ENCODE measurements around the gene MYO16.

The MYO16 gene

GRCh38 chr13:109159650-109160309 lies 530.4 kb downstream of the MYO16 start:
- no peak for TF ChIP-seq GATA2 (IDR thresholded peaks at IDR 0.05; ENCODE audit: low read depth, low read length)
- no peak for TF ChIP-seq GATA3 (IDR thresholded peaks at IDR 0.05; ENCODE audit: low read depth, low read length)

DNA sequence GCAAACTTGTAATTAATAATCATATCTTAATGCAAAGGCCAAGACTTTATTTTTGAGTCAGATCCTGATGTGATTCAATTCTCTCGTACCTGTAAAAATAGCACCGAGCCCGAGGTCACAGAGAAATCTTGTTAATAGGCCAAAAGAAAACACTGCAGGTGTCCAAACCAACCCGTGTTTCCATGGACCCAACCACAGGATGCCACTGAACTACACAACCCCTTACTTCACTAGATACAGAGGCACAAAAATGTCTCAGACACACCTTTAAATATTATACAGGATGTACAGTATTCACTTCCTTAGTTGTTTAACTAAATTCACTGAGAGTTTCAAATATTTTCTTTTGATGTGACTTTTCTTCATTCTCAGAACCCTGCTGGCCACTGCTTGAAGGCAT lies 530.9 kb downstream of the MYO16 start:
- TF ChIP-seq GATA2 (IDR thresholded peaks at IDR 0.05; ENCODE audit: low read depth, low read length) (no peak), GATA3 (IDR thresholded peaks at IDR 0.05; ENCODE audit: low read depth, low read length) (no peak)

DNA sequence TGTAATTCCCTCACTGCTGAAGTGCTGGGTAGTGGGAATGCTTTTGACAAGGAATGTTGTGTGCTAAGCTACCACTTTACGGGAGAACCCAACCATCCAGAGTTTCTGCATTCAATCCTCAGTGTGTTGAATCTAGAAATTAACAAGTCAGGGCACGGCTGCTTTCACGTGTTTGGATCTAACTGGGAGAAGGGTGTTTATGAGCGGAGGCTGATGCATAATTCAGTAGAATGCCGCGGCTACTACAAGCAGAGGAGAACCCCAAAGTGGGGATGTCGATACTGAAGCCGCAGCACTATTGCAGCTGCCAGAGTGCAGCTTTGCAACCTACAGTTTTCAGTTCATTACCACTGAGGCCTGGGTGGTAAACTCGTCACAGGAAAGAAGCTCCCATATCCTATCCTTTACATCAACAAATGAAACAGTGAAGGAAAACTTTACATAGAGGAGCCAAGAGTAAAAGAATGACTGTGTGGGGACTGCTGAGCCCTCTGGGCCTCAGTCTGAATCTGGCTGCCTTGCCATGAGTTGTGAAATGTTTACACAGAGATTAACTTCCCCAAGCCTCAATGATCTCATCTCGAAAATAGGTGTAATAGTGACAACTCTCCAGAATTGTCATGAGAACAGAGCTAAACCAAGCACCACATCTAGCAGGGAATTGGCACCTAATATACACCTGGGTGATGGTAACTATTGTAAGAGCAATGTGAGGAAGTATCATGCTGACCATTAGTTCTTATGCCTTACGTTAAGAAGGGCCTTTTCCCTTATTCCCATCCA lies 531.7 kb downstream of the MYO16 start:
- TF ChIP-seq GATA3 (IDR thresholded peaks at IDR 0.05; ENCODE audit: low read depth, low read length) (no peak), GATA2 (IDR thresholded peaks at IDR 0.05; ENCODE audit: low read depth, low read length) (no peak)

DNA sequence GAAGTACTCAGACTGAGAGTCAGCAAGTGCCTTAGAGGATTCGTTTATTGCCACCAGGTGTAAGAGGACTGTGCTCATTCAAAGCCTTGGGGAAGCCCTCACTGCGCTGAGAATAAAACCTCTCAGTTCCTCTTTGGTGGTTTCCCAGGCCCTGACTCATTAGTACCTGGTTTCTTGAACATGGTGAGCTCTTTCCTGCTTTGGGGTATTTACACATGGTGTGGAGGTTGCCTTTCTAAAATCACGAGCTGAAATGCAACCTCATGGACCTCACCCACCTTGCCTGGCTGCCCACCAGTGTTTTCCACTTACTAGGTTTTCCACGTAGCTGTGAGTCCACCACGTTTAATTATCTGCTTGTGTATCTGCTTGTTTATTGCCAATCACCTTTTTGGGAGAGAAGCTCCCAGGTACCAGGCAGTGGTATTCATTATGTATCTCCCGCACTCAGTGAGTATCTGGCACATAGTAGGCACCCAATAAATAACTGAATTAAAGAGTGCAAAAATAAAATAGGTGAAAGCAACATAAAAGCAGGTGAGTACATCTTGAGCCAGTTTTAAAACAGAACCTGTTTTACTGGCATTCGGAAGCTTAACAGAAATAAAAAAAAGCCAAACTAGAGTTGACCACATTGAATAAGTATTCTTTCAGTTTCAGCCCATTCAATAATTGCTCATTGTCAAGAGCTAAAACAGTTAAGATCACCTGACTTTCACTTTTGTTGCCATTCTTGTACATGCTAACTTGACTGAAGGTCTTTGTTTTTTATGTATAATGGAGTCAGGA lies 533.0 kb downstream of the MYO16 start:
- no peak for TF ChIP-seq GATA3 (IDR thresholded peaks at IDR 0.05; ENCODE audit: low read depth, low read length)
- TF ChIP-seq GATA2 (IDR thresholded peaks at IDR 0.05; ENCODE audit: low read depth, low read length), result no peak

DNA sequence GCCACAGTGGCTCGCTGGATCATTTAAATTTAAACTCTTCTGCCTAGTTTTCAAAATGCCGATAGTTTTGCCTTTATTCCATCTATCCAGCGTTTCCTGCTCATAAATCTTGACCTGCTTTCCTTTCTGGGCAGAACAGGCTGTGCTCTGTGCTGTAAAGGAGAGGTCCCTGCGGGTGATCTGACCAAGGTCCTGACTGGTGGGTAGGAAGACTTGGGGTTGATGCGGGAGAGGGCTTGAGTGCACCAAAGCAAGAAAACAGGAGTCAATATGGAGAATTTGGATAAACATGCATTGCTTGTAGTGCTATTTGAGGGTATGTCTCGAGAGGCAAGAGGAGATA lies 533.6 kb downstream of the MYO16 start:
- TF ChIP-seq GATA3 (IDR thresholded peaks at IDR 0.05; ENCODE audit: low read depth, low read length), result no peak
- TF ChIP-seq GATA2 (IDR thresholded peaks at IDR 0.05; ENCODE audit: low read depth, low read length), result no peak

DNA sequence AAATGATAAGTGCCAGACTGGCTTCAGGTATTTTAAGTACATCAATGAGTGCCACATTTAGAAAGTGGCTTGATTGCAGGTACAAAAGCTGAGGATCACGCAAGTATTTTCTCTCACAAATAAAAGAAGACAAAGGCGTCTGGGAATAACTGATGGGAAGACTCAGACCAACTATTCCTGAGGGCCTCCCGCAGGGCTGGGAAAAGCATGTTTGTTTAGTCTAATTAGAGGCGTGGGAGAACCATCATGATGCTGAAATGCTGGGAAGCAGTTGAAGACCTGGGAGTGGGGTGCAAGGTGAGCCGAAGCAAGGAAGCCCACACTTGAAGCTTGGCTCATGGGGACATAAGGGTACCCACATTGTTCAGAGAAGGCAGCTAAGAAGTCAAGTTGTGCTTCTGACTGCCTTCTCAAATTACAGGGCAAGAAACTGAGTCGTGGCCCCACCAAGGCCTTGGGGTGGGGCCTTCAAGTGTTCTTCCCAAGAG lies 536.0 kb downstream of the MYO16 start:
- TF ChIP-seq GATA3 (IDR thresholded peaks at IDR 0.05; ENCODE audit: low read depth, low read length) (no peak), GATA2 (IDR thresholded peaks at IDR 0.05; ENCODE audit: low read depth, low read length) (no peak)

DNA sequence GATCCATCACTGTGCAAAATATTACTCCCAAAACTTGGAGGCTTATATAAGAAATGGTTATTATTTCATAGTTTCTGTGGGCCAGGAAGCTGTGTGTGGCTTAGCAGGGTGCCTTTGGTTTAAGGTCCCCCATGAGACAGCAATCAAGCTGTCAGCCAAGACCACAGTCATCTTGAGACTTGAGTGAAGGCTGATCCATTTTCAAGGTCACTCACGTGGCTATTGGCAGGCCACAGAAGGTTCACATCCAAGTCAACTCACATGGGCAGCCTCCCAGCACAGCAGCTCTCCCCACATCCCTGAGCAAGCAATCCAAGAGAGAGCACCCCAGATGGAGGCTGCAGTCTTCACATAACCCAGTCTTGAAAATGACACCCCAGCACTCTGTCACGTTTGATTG lies 537.4 kb downstream of the MYO16 start:
- TF ChIP-seq GATA3 (IDR thresholded peaks at IDR 0.05; ENCODE audit: low read depth, low read length) (no peak), GATA2 (IDR thresholded peaks at IDR 0.05; ENCODE audit: low read depth, low read length) (no peak)

DNA sequence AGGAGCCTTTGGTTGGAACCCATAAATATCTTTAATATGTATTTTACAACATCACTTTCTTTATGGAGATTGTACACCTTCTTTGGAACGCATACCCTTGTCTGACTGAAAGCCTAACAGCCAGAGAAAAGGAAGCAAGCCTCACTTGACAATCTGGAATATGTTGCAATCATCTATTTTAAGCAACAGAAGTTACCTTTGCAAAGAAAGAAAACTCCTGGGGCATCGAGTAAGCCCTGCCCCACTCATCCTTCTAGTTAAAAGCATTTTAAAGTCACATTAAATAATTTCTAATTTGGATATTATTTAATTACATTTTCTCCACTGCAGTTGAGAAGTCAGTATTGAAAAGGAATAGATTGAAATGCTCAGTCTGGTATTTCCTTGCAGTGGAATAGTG lies 542.7 kb downstream of the MYO16 start:
- TF ChIP-seq GATA2 (IDR thresholded peaks at IDR 0.05; ENCODE audit: low read depth, low read length) (no peak), GATA3 (IDR thresholded peaks at IDR 0.05; ENCODE audit: low read depth, low read length) (no peak)

DNA sequence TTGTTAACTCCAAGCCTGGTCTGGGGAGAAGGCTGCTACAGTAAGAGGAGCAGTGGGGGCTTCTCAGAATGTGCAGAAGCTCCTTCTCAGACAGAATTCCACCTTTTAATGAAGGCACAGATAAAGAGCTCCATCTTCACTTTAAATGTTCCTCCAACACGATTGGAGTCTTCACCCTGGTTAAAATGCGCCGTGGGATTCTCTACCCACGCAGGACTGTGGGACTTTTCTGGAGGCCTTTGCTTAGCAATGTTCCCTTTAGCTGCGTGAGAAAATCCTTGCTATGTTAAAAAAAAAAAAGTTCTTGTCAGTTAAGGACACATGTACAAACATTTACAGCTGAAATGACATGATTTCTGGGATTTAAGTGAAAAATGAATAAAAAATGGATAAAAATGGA lies 546.3 kb downstream of the MYO16 start:
- no peak for TF ChIP-seq GATA2 (IDR thresholded peaks at IDR 0.05; ENCODE audit: low read depth, low read length)
- no peak for TF ChIP-seq GATA3 (IDR thresholded peaks at IDR 0.05; ENCODE audit: low read depth, low read length)

DNA sequence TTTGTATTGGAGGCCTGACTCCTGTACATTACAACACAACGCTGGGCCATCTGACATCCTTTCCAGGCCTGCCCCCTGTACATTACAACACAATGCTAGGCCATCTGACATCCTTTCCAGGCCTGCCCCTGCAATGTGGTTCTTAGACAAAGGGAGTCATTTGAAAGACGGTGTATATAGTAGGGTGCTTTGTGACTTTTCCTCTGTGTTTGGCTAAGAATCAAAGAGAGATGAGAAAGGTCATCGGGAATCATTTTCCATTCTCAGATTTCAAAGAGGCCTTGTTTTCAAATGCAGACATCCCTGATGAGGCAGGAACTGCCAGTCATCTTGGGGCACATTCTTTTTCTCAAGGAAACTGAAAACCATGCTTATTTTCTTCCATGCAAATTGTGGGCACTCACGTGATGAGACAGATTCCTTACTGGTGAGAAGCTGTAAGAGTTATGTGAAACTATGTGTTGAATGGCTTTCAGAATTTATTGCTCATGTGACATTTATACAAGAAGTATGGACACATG lies 551.6 kb downstream of the MYO16 start:
- TF ChIP-seq GATA3 (IDR thresholded peaks at IDR 0.05; ENCODE audit: low read depth, low read length) (no peak), GATA2 (IDR thresholded peaks at IDR 0.05; ENCODE audit: low read depth, low read length) (no peak)

DNA sequence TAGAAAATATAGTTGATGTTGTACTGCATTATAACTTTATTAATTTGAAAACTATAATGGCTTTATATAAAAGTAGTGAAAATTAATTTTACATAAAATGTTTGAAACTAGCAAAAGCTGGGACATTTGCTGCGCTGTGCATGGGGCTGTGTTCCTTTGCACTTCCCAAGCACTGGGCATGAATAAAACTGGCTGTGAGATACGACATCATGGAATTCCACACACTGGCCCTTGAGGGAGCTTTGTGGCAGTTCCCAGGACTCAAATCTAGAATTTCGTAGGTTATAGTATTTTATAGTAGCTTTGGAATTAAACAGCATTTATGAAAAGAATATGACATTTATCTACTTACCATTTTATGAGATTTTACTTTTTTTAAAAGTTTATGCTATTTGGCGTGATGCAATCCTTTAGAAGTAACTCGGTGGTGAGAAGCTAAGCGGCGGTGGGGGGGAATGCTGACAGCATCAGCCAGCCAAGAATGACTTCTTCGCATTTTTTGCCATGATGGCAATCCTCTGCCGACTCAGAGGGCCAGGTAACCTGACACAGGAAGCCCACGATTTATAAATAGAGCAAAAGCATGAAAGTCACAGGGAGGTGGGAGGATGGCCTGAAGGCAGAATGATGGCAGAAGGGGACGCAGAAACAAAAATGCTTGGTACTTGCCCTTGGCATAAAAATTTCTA lies 553.5 kb downstream of the MYO16 start:
- no peak for TF ChIP-seq GATA3 (IDR thresholded peaks at IDR 0.05; ENCODE audit: low read depth, low read length)

GRCh38 chr13:109191413-109191812 lies 562.0 kb downstream of the MYO16 start:
- TF ChIP-seq GATA2 (IDR thresholded peaks at IDR 0.05; ENCODE audit: low read depth, low read length) (no peak), GATA3 (IDR thresholded peaks at IDR 0.05; ENCODE audit: low read depth, low read length) (no peak)

DNA sequence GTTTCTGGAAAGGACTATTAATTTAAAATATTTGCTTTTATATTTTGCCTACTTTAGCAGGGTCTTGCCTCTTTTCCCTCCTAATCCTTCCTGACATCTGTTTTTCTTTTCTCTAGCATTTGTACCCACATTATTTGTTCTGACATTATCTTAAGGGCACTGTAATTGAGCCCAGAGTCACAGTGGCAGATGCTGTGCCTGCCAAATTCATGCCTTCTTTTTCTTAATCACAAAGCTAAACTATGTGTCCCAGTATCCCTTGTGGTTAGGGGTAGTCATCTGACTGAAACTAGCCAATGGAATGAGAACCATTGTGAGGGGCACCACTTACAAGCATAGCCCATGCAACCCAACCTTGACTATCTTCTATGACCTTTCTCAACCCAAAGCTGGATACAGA lies 562.9 kb downstream of the MYO16 start:
- no peak for TF ChIP-seq GATA2 (IDR thresholded peaks at IDR 0.05; ENCODE audit: low read depth, low read length)
- no peak for TF ChIP-seq GATA3 (IDR thresholded peaks at IDR 0.05; ENCODE audit: low read depth, low read length)

- no peak for TF ChIP-seq GATA3 (IDR thresholded peaks at IDR 0.05; ENCODE audit: low read depth, low read length)
- no peak for TF ChIP-seq GATA2 (IDR thresholded peaks at IDR 0.05; ENCODE audit: low read depth, low read length)
Observed at GRCh38 chr13:109196948-109197347, 567.5 kb downstream of the MYO16 start.
